ENCODE data around the gene FBXL5.

Gene FBXL5

DNA sequence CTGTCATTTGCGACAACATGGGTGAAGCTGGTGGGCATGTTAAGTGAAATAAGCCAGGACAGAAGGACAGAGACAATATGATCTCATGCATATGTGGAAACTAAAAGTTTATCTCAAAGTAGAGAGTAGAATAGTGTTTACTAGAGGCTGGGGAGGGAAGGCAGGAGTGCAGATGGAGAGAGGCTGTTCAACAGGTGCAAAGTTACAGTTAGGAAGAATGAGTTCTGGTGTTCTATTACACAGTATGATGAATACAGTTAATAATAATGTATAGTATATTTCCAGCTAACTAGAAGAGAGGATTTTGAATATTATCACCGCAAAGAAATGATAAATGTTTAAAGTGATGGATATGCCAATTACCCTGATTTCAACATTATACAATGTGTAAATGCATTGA lies 69.8 kb downstream of the FBXL5 start:
- Histone ChIP-seq H3K4me1 (ENCODE audit: control insufficient read depth in 5 of 5, insufficient read depth in 5 of 5, low read length in 5 of 5) (peaks cover 0 to 27% (median 10%) of the 10 kb centered on the region in 5 donors), H3K27me3 (ENCODE audit: control insufficient read depth in 5 of 5, insufficient read depth in 4 of 5, low read length in 5 of 5) (no peaks in the 10 kb centered on the region), H3K36me3 (ENCODE audit: control insufficient read depth in 5 of 5, insufficient read depth in 5 of 5, low read length in 5 of 5) (no peaks in the 10 kb centered on the region), H3K4me3 (ENCODE audit: low read depth in 1 of 5, low read length in 5 of 5) (no peak overlapping the region), H3K9ac (ENCODE audit: low read length in 5 of 5) (peak overlapping the region in 1 of 5 donors; percentile 51), H3K27ac (ENCODE audit: low read depth, low read length) (peak overlapping the region; percentile 76), H3K9me3 (ENCODE audit: control insufficient read depth in 5 of 5, low read length in 5 of 5) (no peaks in the 10 kb centered on the region)

DNA sequence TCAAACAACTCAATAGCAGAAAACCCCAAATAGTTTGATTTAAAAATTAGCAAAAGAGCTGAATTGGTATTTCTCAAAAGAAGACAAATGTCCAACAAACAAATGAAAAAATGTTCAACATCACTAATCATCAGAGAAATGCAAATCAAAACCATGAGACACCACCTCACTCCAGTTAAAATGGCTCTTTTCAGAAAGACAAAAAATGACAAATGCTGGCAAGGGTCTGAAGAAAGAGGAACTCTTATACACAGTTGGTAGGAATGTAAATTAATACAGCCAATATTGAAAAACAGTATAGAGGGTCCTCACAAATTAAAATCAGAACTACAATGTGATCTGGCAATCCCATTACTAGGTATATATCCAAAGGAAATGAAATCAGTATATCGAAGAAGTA lies 70.4 kb downstream of the FBXL5 start:
- Histone ChIP-seq H3K36me3 (ENCODE audit: control insufficient read depth in 5 of 5, insufficient read depth in 5 of 5, low read length in 5 of 5) (peaks cover 0 to 3% (median 0%) of the 10 kb centered on the region in 5 donors), H3K27ac (ENCODE audit: low read depth, low read length) (peak overlapping the region; percentile 76), H3K4me3 (ENCODE audit: low read depth in 1 of 5, low read length in 5 of 5) (no peak overlapping the region), H3K9me3 (ENCODE audit: control insufficient read depth in 5 of 5, low read length in 5 of 5) (no peaks in the 10 kb centered on the region), H3K9ac (ENCODE audit: low read length in 5 of 5) (no peak overlapping the region), H3K27me3 (ENCODE audit: control insufficient read depth in 5 of 5, insufficient read depth in 4 of 5, low read length in 5 of 5) (no peaks in the 10 kb centered on the region), H3K4me1 (ENCODE audit: control insufficient read depth in 5 of 5, insufficient read depth in 5 of 5, low read length in 5 of 5) (peaks cover 0 to 27% (median 10%) of the 10 kb centered on the region in 5 donors)

DNA sequence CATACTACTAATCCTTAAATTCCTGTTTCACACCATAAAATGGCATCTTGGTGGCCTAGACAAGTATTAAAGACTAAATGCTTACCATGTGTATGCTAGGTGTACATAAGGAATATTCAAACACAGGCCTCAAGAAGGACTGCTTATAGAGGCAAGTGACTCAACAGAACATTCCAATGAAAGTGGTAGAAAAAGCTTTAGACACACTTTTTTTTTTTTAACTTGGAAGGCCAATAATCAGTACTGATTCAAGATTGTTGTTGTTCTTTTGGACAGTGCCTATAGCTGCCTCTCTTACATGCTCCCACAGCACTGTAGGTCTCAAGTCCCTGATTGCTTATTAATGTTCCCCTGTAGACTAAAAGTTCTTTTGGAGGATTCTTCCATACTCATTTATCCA lies 77.6 kb downstream of the FBXL5 start:
- no peaks in the 10 kb centered on the region for H3K9me3 ChIP-seq (ENCODE audit: control insufficient read depth in 5 of 5, low read length in 5 of 5)
- H3K27me3 ChIP-seq (ENCODE audit: control insufficient read depth in 5 of 5, insufficient read depth in 4 of 5, low read length in 5 of 5) = no peaks in the 10 kb centered on the region
- no peak overlapping the region for H3K27ac ChIP-seq (ENCODE audit: low read depth, low read length)
- H3K4me3 ChIP-seq (ENCODE audit: low read depth in 1 of 5, low read length in 5 of 5) = no peak overlapping the region
- peaks cover 0 to 13% (median 10%) of the 10 kb centered on the region in 5 donors for H3K36me3 ChIP-seq (ENCODE audit: control insufficient read depth in 5 of 5, insufficient read depth in 5 of 5, low read length in 5 of 5)
- H3K4me1 ChIP-seq (ENCODE audit: control insufficient read depth in 5 of 5, insufficient read depth in 5 of 5, low read length in 5 of 5) = peaks cover 0 to 7% (median 0%) of the 10 kb centered on the region in 5 donors
- no peak overlapping the region for H3K9ac ChIP-seq (ENCODE audit: low read length in 5 of 5)

DNA sequence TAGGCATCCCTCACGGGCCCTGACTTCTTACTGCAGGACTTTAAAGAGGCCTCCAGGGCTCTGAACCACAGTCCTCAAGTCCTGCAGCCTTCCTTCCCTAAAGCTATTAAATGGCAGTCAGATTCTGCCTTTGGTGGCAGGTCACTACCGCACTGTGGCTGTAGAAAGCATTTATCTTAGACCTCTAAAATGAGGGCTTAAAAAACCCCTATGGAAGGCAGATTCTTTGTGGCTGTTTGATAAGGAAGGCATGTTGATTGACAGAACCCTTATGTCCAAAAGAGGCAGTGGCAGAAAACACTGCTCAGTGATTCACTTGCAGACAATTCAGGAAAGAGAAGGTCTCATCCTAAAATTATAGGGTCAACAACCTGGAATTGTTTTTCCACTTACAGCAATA lies 79.2 kb downstream of the FBXL5 start:
- Histone ChIP-seq H3K4me3 (ENCODE audit: low read depth in 1 of 5, low read length in 5 of 5) (no peak overlapping the region), H3K9me3 (ENCODE audit: control insufficient read depth in 5 of 5, low read length in 5 of 5) (no peaks in the 10 kb centered on the region), H3K27me3 (ENCODE audit: control insufficient read depth in 5 of 5, insufficient read depth in 4 of 5, low read length in 5 of 5) (no peaks in the 10 kb centered on the region), H3K36me3 (ENCODE audit: control insufficient read depth in 5 of 5, insufficient read depth in 5 of 5, low read length in 5 of 5) (peaks cover 0 to 13% (median 10%) of the 10 kb centered on the region in 5 donors), H3K9ac (ENCODE audit: low read length in 5 of 5) (no peak overlapping the region), H3K27ac (ENCODE audit: low read depth, low read length) (no peak overlapping the region), H3K4me1 (ENCODE audit: control insufficient read depth in 5 of 5, insufficient read depth in 5 of 5, low read length in 5 of 5) (peaks cover 0 to 7% (median 0%) of the 10 kb centered on the region in 5 donors)

DNA sequence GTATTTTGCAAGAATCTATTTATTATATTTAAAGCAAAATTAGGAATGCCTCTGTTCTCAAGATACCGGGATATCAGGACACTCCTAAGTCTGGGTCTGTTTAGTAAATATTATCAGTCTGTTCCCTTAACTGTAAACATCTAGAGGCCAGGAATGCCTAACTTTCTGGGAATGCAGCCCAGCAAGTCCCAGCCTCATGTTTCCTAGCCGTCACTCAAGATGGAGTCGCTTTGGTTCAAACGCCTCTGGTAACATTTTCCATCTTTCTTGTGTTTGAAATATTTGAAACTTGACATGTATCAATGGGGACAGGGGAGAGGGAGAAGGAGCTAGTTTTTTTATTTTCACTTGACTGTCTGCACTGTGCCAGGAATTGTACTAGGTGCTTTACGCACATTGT lies 85.4 kb downstream of the FBXL5 start:
- H3K4me1 ChIP-seq (ENCODE audit: control insufficient read depth in 5 of 5, insufficient read depth in 5 of 5, low read length in 5 of 5) = no peaks in the 10 kb centered on the region
- no peaks in the 10 kb centered on the region for H3K9me3 ChIP-seq (ENCODE audit: control insufficient read depth in 5 of 5, low read length in 5 of 5)
- H3K4me3 ChIP-seq (ENCODE audit: low read depth in 1 of 5, low read length in 5 of 5) = no peak overlapping the region
- H3K36me3 ChIP-seq (ENCODE audit: control insufficient read depth in 5 of 5, insufficient read depth in 5 of 5, low read length in 5 of 5) = peaks cover 7 to 47% (median 32%) of the 10 kb centered on the region in 5 donors
- no peaks in the 10 kb centered on the region for H3K27me3 ChIP-seq (ENCODE audit: control insufficient read depth in 5 of 5, insufficient read depth in 4 of 5, low read length in 5 of 5)
- no peak overlapping the region for H3K9ac ChIP-seq (ENCODE audit: low read length in 5 of 5)
- no peak overlapping the region for H3K27ac ChIP-seq (ENCODE audit: low read depth, low read length)

DNA sequence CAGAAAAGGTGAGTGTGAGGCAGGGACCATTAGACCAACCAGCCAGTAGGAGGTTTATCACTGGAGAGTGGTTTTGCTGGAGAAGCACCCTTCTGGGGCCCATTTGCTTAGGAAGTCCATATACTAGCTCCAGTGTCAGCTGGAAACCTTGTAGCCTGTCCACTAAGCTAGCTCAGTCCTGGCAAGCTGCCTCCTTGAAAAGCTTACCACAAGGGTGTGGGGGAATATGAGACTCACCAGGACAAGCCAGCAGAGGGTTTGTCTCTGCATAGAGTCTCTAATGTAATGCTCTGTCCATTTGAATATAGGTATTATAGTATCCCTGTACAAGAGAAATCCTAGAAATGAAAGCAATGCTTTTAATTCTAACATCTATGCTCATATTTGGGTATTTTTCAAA lies 86.3 kb downstream of the FBXL5 start:
- Histone ChIP-seq H3K36me3 (ENCODE audit: control insufficient read depth in 5 of 5, insufficient read depth in 5 of 5, low read length in 5 of 5) (peaks cover 10 to 57% (median 32%) of the 10 kb centered on the region in 5 donors), H3K9me3 (ENCODE audit: control insufficient read depth in 5 of 5, low read length in 5 of 5) (no peaks in the 10 kb centered on the region), H3K27me3 (ENCODE audit: control insufficient read depth in 5 of 5, insufficient read depth in 4 of 5, low read length in 5 of 5) (no peaks in the 10 kb centered on the region), H3K9ac (ENCODE audit: low read length in 5 of 5) (no peak overlapping the region), H3K4me1 (ENCODE audit: control insufficient read depth in 5 of 5, insufficient read depth in 5 of 5, low read length in 5 of 5) (no peaks in the 10 kb centered on the region), H3K27ac (ENCODE audit: low read depth, low read length) (no peak overlapping the region), H3K4me3 (ENCODE audit: low read depth in 1 of 5, low read length in 5 of 5) (no peak overlapping the region)

DNA sequence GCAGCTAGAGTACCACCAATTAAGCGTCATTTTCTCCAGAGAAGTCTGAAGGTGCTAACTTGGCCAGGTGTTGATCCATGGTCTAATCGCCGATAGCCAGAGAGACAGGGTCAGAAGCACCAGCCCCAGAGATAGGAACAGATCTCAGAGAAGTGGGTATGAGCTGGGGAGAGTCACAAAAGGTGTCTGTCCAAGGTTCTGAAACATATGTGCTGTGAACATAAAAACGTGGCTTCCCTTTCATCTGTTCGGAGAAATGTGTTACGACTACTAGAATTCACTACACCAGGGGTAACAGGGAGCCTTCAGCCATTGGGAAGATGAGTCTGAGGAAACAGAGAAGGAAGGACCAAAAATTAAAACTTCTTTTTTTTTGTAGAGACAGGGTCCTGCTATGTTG lies 91.3 kb downstream of the FBXL5 start:
- Histone ChIP-seq H3K4me3 (ENCODE audit: low read depth in 1 of 5, low read length in 5 of 5) (no peak overlapping the region), H3K9me3 (ENCODE audit: control insufficient read depth in 5 of 5, low read length in 5 of 5) (no peaks in the 10 kb centered on the region), H3K27me3 (ENCODE audit: control insufficient read depth in 5 of 5, insufficient read depth in 4 of 5, low read length in 5 of 5) (no peaks in the 10 kb centered on the region), H3K36me3 (ENCODE audit: control insufficient read depth in 5 of 5, insufficient read depth in 5 of 5, low read length in 5 of 5) (peaks cover 9 to 61% (median 42%) of the 10 kb centered on the region in 5 donors), H3K27ac (ENCODE audit: low read depth, low read length) (no peak overlapping the region), H3K4me1 (ENCODE audit: control insufficient read depth in 5 of 5, insufficient read depth in 5 of 5, low read length in 5 of 5) (no peaks in the 10 kb centered on the region), H3K9ac (ENCODE audit: low read length in 5 of 5) (no peak overlapping the region)

DNA sequence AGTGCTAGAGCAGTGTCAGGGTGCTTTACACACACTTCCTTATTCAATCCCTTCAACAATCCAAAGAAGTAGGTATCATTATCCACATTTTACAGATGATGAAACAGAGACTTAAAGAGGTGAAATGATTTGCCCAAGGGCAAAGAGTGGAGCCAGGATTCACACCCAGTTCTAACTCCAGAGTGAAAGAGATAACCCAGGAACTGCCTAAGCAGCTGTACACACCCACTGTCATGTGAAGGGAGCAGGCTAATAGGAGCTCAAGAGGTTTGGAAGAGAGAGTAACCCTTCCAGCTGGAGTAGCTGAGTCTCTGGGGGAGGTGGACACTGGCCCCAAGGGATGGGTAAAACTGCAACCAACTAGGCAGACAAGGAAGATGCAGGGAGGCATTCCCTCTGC lies 92.5 kb downstream of the FBXL5 start:
- Histone ChIP-seq H3K9me3 (ENCODE audit: control insufficient read depth in 5 of 5, low read length in 5 of 5) (no peaks in the 10 kb centered on the region), H3K4me1 (ENCODE audit: control insufficient read depth in 5 of 5, insufficient read depth in 5 of 5, low read length in 5 of 5) (no peaks in the 10 kb centered on the region), H3K27ac (ENCODE audit: low read depth, low read length) (no peak overlapping the region), H3K27me3 (ENCODE audit: control insufficient read depth in 5 of 5, insufficient read depth in 4 of 5, low read length in 5 of 5) (no peaks in the 10 kb centered on the region), H3K4me3 (ENCODE audit: low read depth in 1 of 5, low read length in 5 of 5) (no peak overlapping the region), H3K9ac (ENCODE audit: low read length in 5 of 5) (no peak overlapping the region), H3K36me3 (ENCODE audit: control insufficient read depth in 5 of 5, insufficient read depth in 5 of 5, low read length in 5 of 5) (peaks cover 9 to 58% (median 35%) of the 10 kb centered on the region in 5 donors)

DNA sequence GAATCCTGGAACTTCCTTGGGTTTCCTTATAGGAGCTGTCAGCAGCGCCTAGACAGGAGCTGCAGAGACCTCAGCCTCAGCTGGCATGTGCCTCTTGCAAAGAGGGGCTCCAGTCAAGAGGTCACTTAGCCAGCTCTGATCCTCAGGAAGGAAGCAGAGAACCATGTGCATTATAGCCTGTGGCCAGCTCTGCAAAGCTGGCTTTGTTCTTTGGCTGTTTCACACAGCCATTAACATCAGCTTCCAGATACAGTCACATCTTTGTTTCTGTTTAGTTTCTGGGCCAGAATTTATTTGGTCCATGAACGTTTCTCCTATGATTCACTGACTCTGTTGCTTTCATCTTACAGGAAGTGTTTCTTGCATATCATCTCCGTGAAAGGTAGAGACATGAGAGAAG lies 93.0 kb downstream of the FBXL5 start:
- Histone ChIP-seq H3K27me3 (ENCODE audit: control insufficient read depth in 5 of 5, insufficient read depth in 4 of 5, low read length in 5 of 5) (no peaks in the 10 kb centered on the region), H3K4me3 (ENCODE audit: low read depth in 1 of 5, low read length in 5 of 5) (no peak overlapping the region), H3K36me3 (ENCODE audit: control insufficient read depth in 5 of 5, insufficient read depth in 5 of 5, low read length in 5 of 5) (peaks cover 7 to 54% (median 35%) of the 10 kb centered on the region in 5 donors)

DNA sequence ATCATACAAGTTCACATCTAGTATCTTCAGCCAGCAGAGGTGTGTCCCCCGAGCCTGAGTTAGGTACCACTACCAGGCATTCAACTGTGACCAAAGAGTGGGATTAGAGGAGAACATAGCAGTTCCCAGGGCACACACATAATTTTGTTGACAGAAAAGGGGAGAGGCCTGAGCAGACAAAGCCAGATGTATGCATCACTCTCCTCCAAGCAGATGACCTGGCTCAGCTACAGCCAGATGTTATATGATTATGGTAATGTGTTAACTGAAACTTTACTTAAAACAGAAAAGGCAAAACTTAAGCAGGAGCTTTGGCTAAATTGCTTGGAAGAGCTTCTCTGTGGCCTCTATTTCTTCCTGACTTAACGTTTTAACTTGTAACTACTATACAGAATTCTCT lies 96.6 kb downstream of the FBXL5 start:
- Histone ChIP-seq H3K27me3 (ENCODE audit: control insufficient read depth in 5 of 5, insufficient read depth in 4 of 5, low read length in 5 of 5) (no peaks in the 10 kb centered on the region), H3K9me3 (ENCODE audit: control insufficient read depth in 5 of 5, low read length in 5 of 5) (no peaks in the 10 kb centered on the region), H3K9ac (ENCODE audit: low read length in 5 of 5) (no peak overlapping the region), H3K27ac (ENCODE audit: low read depth, low read length) (no peak overlapping the region), H3K4me3 (ENCODE audit: low read depth in 1 of 5, low read length in 5 of 5) (no peak overlapping the region), H3K4me1 (ENCODE audit: control insufficient read depth in 5 of 5, insufficient read depth in 5 of 5, low read length in 5 of 5) (no peaks in the 10 kb centered on the region), H3K36me3 (ENCODE audit: control insufficient read depth in 5 of 5, insufficient read depth in 5 of 5, low read length in 5 of 5) (peaks cover 10 to 48% (median 46%) of the 10 kb centered on the region in 5 donors)

More for the DNA sequence above, 93.0 kb downstream of the FBXL5 start:
- no peaks in the 10 kb centered on the region for H3K4me1 ChIP-seq (ENCODE audit: control insufficient read depth in 5 of 5, insufficient read depth in 5 of 5, low read length in 5 of 5)
- H3K9ac ChIP-seq (ENCODE audit: low read length in 5 of 5) = no peak overlapping the region
- H3K27ac ChIP-seq (ENCODE audit: low read depth, low read length) = no peak overlapping the region
- H3K9me3 ChIP-seq (ENCODE audit: control insufficient read depth in 5 of 5, low read length in 5 of 5) = no peaks in the 10 kb centered on the region
